GM19467 (cell line): ENCODE data around the gene PKN3.

Source experiments
- ATAC-seq: cut with Tn5 transposase; IDR thresholded peaks from one replicate; pipeline ENCODE4 v1.9.1; 2021; ENCODE audit warnings: mild to moderate bottlenecking, moderate library complexity; ENCODE audit not compliant: unreplicated experiment

PKN3 gene

GRCh38 chr9:128733256-128733655 lies 31.0 kb downstream of the PKN3 start:
- no peak for ATAC-seq

GRCh38 chr9:128735373-128735772 lies 33.1 kb downstream of the PKN3 start:
- ATAC-seq: no peak

GRCh38 chr9:128742401-128742800 lies 40.1 kb downstream of the PKN3 start:
- ATAC-seq: no peak

GRCh38 chr9:128743421-128743820 lies 41.1 kb downstream of the PKN3 start:
- no peak for ATAC-seq

- ATAC-seq: no peak
These were observed 44.9 kb downstream of the PKN3 start for GRCh38 chr9:128747241-128747640.

- no peak for ATAC-seq
These were observed 48.8 kb downstream of the PKN3 start for GRCh38 chr9:128750926-128751595.

GRCh38 chr9:128753627-128754026 lies 51.3 kb downstream of the PKN3 start:
- ATAC-seq: no peak

- ATAC-seq: no peak
These were observed 55.3 kb downstream of the PKN3 start for GRCh38 chr9:128757602-128758001.

GRCh38 chr9:128762671-128763449 lies 60.6 kb downstream of the PKN3 start:
- no peak for ATAC-seq

GRCh38 chr9:128764361-128764760 lies 62.1 kb downstream of the PKN3 start:
- ATAC-seq: no peak

- no peak for ATAC-seq
These were observed 63.2 kb downstream of the PKN3 start for GRCh38 chr9:128765499-128765898.

- no peak for ATAC-seq
These were observed 66.3 kb downstream of the PKN3 start for GRCh38 chr9:128768606-128769005.
